MM.1S (cell line): ENCODE data around the gene NPHP1.
"Not testable (repeated sequence)": the region's sequence is repeated elsewhere in the genome, so short reads cannot be mapped to it uniquely, and the experiment has no call there.

Experiments used
- EZH2 ChIP-seq: fragments of 300-600 bp; sonication (generic); optimal IDR thresholded peaks from 2 replicates; pipeline ENCODE3; 2017; ENCODE audit warnings: low read depth, mild to moderate bottlenecking, antibody characterized with exemption, low read length, mixed read lengths
- TF ChIP-seq, protein P1 (sequence below): fragments of 300-600 bp; sonication (generic); IDR thresholded peaks from 2 replicates; pipeline ENCODE4 v1.5.1; 2016; ENCODE audit warnings: antibody characterized with exemption, low read length, mixed read lengths

DNA sequence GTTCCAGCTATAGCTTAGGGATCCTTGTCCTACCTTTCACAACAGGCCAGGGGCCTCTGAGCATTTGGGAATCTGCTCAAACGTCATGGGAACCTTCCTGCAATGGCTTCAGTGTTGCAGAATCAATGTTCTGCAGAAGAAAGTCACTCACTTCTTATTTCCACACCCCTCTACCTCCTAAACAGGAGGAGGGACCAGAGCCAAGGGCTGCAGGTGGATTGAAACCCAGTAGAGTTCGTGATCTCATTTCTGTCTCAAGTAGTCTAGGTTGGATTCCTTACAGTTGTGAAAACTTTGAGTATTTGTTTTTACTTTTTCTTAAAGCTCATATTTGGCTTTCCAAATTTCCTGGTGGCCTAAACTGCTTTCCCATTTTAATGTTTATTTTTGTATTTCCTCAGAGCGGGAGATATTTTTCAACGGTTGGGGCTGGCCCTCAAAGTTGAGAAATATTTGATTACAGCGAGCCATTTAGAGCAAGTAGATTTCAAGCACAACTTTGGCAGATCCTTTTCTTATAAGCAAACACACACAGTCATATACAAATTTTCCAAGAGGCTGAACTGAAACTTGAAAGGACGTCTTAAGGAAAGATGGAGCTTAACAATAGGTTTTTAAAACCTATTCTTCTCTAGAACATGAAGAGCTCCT, 109.8 kb downstream of the NPHP1 start:
- not testable (repeated sequence) for TF ChIP-seq EZH2
- TF ChIP-seq, protein P1, sequence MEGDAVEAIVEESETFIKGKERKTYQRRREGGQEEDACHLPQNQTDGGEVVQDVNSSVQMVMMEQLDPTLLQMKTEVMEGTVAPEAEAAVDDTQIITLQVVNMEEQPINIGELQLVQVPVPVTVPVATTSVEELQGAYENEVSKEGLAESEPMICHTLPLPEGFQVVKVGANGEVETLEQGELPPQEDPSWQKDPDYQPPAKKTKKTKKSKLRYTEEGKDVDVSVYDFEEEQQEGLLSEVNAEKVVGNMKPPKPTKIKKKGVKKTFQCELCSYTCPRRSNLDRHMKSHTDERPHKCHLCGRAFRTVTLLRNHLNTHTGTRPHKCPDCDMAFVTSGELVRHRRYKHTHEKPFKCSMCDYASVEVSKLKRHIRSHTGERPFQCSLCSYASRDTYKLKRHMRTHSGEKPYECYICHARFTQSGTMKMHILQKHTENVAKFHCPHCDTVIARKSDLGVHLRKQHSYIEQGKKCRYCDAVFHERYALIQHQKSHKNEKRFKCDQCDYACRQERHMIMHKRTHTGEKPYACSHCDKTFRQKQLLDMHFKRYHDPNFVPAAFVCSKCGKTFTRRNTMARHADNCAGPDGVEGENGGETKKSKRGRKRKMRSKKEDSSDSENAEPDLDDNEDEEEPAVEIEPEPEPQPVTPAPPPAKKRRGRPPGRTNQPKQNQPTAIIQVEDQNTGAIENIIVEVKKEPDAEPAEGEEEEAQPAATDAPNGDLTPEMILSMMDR: not testable (repeated sequence)
